ENCODE results near the gene IRF9. TPM values are rescaled to one million over a fixed set of nuclear protein-coding genes. Genes with fewer than 3 reads are reported as not detected.

IRF9 gene
- polyA plus RNA-seq, 12 donors, result 18.1 to 46.6 (median 25.9) TPM; not detected in 1

- DNase-seq, result peak; percentile 64
Observed at GRCh38 chr14:24130717-24131548, 30.1 kb upstream of the IRF9 start.

GRCh38 chr14:24131549-24131966 lies 29.5 kb upstream of the IRF9 start:
- no peak for DNase-seq

GRCh38 chr14:24132061-24132685 lies 28.9 kb upstream of the IRF9 start:
- no peak for DNase-seq

GRCh38 chr14:24132976-24133375 lies 28.1 kb upstream of the IRF9 start:
- no peak for DNase-seq

GRCh38 chr14:24133735-24134134 lies 27.3 kb upstream of the IRF9 start:
- no peak for DNase-seq

GRCh38 chr14:24135584-24135833 lies 25.6 kb upstream of the IRF9 start:
- no peak for DNase-seq

GRCh38 chr14:24135834-24136683 lies 25.0 kb upstream of the IRF9 start, which contains the start of gene PSME1:
PSME1 (plus strand) TSS chr14:24136194; CDS start chr14:24136263, 69 bp downstream.
- peak; percentile 90 for DNase-seq

- DNase-seq, result no peak
Observed at GRCh38 chr14:24136684-24137528, 24.2 kb upstream of the IRF9 start.

GRCh38 chr14:24137529-24138395 lies 23.3 kb upstream of the IRF9 start:
- DNase-seq, result no peak

GRCh38 chr14:24138396-24139271 lies 22.4 kb upstream of the IRF9 start:
- DNase-seq, result no peak

GRCh38 chr14:24139272-24139934 lies 21.7 kb upstream of the IRF9 start:
- DNase-seq, result no peak

- DNase-seq, result peak; percentile 99
Observed at GRCh38 chr14:24141097-24141880, 19.8 kb upstream of the IRF9 start, which contains the start of gene EMC9. EMC9 (minus strand) TSS chr14:24141591; CDS start chr14:24141304, 287 bp downstream.

GRCh38 chr14:24143511-24143910 lies 17.6 kb upstream of the IRF9 start:
- DNase-seq, result no peak

GRCh38 chr14:24144451-24144850 lies 16.6 kb upstream of the IRF9 start:
- no peak for DNase-seq

GRCh38 chr14:24145219-24145618 lies 15.8 kb upstream of the IRF9 start:
- DNase-seq, result no peak

GRCh38 chr14:24145690-24146452 lies 15.2 kb upstream of the IRF9 start:
- no peak for DNase-seq

- DNase-seq, result peak; percentile 92
Observed at GRCh38 chr14:24146453-24146977, 14.6 kb upstream of the IRF9 start, which contains the start of gene PSME2. PSME2 (minus strand) TSS chr14:24146610; CDS start chr14:24146581, 29 bp downstream.
